Measurements from ENCODE around the gene CYP26C1. TPM values are rescaled to one million over a fixed set of nuclear protein-coding genes. Genes with fewer than 3 reads are reported as not detected.

Gene CYP26C1
- total RNA-seq, 1 experiment from 2014 or later = 0.11 TPM

DNA sequence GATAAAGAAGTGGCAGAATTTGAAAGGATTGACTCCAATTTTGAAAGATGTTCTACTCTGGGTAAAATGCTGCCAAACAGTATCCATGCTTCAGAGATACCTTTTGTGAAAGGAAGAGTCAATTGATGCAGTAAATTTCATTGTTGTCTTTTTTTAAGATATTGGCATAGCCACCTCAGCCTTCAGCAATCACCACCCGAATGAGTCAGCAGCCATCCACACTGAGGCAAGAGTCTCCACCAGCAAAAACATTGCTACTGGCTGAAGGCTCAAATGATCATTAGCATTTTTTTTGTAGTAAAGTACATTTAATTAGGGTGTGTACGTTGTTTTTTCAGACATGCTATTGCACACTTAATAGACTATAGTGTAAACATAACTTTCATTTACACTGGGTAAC, 31.7 kb upstream of the CYP26C1 start (continued):
- TF ChIP-seq E2F4 (CRISPR knock-in tag; IDR thresholded peaks at IDR 0.05; ENCODE audit: borderline replicate concordance, low read depth) (no peak), ATF1 (CRISPR knock-in tag; IDR thresholded peaks at IDR 0.05) (no peak), ESRRA (CRISPR knock-in tag; IDR thresholded peaks at IDR 0.05; ENCODE audit: borderline replicate concordance) (no peak), ZNF512 (CRISPR knock-in tag; IDR thresholded peaks at IDR 0.05; ENCODE audit: borderline replicate concordance) (no peak), TCF7 (CRISPR knock-in tag; IDR thresholded peaks at IDR 0.05; ENCODE audit: low read depth) (no peak), ZNF671 (CRISPR knock-in tag; IDR thresholded peaks at IDR 0.05) (no peak), NFE2L1 (CRISPR knock-in tag; IDR thresholded peaks at IDR 0.05) (no peak), GTF2I (CRISPR knock-in tag; conservative IDR thresholded peaks at IDR 0.05) (no peak)
- TF ChIP-seq, protein P1, sequence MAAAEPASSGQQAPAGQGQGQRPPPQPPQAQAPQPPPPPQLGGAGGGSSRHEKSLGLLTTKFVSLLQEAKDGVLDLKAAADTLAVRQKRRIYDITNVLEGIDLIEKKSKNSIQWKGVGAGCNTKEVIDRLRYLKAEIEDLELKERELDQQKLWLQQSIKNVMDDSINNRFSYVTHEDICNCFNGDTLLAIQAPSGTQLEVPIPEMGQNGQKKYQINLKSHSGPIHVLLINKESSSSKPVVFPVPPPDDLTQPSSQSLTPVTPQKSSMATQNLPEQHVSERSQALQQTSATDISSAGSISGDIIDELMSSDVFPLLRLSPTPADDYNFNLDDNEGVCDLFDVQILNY (CRISPR knock-in tag; IDR thresholded peaks at IDR 0.05) = no peak

- CTCF ChIA-PET = interaction anchor here (1.1 to 2.0 kb wide), 3 partner anchors 9 to 328 kb away, joined by 3 to 13 read pairs (median 5); no protein-coding TSS in a partner anchor
- no peak; the same call in 1 of the 2 replicates for ATAC-seq
- Mint-ChIP-seq H3K4me1 (peaks cover 37% of the 10 kb centered on the region), H3K36me3 (peaks cover 12% of the 10 kb centered on the region), H3K27ac (no peak overlapping the region), H3K27me3 (ENCODE audit: low read depth) (no peaks in the 10 kb centered on the region; the same call in 1 of the 2 replicates), H3K4me3 (no peak overlapping the region), H3K9me3 (peaks cover 16% of the 10 kb centered on the region)
- POLR2A ChIA-PET = interaction anchor here (0.7 kb wide), 1 partner anchor 26 kb away, joined by 5 read pairs; no protein-coding TSS in a partner anchor
- no peak for DNase-seq (ENCODE audit: low spot score)
- TF ChIP-seq HMGA2 (CRISPR knock-in tag; IDR thresholded peaks at IDR 0.05) = no peak
- no peak for TF ChIP-seq STAT6 (CRISPR knock-in tag; conservative IDR thresholded peaks at IDR 0.05; ENCODE audit: low read depth)
- no peak for TF ChIP-seq RELA (CRISPR knock-in tag; IDR thresholded peaks at IDR 0.05; ENCODE audit: borderline replicate concordance)
- TF ChIP-seq, protein P2, sequence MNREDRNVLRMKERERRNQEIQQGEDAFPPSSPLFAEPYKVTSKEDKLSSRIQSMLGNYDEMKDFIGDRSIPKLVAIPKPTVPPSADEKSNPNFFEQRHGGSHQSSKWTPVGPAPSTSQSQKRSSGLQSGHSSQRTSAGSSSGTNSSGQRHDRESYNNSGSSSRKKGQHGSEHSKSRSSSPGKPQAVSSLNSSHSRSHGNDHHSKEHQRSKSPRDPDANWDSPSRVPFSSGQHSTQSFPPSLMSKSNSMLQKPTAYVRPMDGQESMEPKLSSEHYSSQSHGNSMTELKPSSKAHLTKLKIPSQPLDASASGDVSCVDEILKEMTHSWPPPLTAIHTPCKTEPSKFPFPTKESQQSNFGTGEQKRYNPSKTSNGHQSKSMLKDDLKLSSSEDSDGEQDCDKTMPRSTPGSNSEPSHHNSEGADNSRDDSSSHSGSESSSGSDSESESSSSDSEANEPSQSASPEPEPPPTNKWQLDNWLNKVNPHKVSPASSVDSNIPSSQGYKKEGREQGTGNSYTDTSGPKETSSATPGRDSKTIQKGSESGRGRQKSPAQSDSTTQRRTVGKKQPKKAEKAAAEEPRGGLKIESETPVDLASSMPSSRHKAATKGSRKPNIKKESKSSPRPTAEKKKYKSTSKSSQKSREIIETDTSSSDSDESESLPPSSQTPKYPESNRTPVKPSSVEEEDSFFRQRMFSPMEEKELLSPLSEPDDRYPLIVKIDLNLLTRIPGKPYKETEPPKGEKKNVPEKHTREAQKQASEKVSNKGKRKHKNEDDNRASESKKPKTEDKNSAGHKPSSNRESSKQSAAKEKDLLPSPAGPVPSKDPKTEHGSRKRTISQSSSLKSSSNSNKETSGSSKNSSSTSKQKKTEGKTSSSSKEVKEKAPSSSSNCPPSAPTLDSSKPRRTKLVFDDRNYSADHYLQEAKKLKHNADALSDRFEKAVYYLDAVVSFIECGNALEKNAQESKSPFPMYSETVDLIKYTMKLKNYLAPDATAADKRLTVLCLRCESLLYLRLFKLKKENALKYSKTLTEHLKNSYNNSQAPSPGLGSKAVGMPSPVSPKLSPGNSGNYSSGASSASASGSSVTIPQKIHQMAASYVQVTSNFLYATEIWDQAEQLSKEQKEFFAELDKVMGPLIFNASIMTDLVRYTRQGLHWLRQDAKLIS (CRISPR knock-in tag; IDR thresholded peaks at IDR 0.05; ENCODE audit: borderline replicate concordance) = no peak
- no peak for TF ChIP-seq ZNF425 (CRISPR knock-in tag; conservative IDR thresholded peaks at IDR 0.05)
- TF ChIP-seq, protein P3, sequence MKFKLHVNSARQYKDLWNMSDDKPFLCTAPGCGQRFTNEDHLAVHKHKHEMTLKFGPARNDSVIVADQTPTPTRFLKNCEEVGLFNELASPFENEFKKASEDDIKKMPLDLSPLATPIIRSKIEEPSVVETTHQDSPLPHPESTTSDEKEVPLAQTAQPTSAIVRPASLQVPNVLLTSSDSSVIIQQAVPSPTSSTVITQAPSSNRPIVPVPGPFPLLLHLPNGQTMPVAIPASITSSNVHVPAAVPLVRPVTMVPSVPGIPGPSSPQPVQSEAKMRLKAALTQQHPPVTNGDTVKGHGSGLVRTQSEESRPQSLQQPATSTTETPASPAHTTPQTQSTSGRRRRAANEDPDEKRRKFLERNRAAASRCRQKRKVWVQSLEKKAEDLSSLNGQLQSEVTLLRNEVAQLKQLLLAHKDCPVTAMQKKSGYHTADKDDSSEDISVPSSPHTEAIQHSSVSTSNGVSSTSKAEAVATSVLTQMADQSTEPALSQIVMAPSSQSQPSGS (CRISPR knock-in tag; IDR thresholded peaks at IDR 0.05; ENCODE audit: borderline replicate concordance, low read depth) = no peak
- no peak for TF ChIP-seq ZNF416 (CRISPR knock-in tag; IDR thresholded peaks at IDR 0.05)
- TF ChIP-seq FOXJ3 (CRISPR knock-in tag; IDR thresholded peaks at IDR 0.05; ENCODE audit: borderline replicate concordance) = no peak
- no peak for TF ChIP-seq EMX1 (CRISPR knock-in tag; IDR thresholded peaks at IDR 0.05)
- TF ChIP-seq CREM (CRISPR knock-in tag; IDR thresholded peaks at IDR 0.05) = no peak
- TF ChIP-seq ZNF317 (CRISPR knock-in tag; IDR thresholded peaks at IDR 0.05; ENCODE audit: borderline replicate concordance, low read depth) = no peak
- TF ChIP-seq NR2C2 (CRISPR knock-in tag; IDR thresholded peaks at IDR 0.05) = no peak
- TF ChIP-seq TP53 (CRISPR knock-in tag; IDR thresholded peaks at IDR 0.05) = no peak
Measured at GRCh38 chr10:93030409-93030808, 30.2 kb upstream of the CYP26C1 start.

Measured in WTC11 (cell line).